Measurements from ENCODE around the gene GNA15. TPM values are rescaled to one million over a fixed set of nuclear protein-coding genes. Genes with fewer than 3 reads are reported as not detected.
"Not testable (repeated sequence)": the region's sequence is repeated elsewhere in the genome, so short reads cannot be mapped to it uniquely, and the experiment has no call there.

GNA15 gene
- total RNA-seq, 3 donors from 2014 or later: 1.9 to 6.2 (median 4.3) TPM

- TF ChIP-seq, protein P1, sequence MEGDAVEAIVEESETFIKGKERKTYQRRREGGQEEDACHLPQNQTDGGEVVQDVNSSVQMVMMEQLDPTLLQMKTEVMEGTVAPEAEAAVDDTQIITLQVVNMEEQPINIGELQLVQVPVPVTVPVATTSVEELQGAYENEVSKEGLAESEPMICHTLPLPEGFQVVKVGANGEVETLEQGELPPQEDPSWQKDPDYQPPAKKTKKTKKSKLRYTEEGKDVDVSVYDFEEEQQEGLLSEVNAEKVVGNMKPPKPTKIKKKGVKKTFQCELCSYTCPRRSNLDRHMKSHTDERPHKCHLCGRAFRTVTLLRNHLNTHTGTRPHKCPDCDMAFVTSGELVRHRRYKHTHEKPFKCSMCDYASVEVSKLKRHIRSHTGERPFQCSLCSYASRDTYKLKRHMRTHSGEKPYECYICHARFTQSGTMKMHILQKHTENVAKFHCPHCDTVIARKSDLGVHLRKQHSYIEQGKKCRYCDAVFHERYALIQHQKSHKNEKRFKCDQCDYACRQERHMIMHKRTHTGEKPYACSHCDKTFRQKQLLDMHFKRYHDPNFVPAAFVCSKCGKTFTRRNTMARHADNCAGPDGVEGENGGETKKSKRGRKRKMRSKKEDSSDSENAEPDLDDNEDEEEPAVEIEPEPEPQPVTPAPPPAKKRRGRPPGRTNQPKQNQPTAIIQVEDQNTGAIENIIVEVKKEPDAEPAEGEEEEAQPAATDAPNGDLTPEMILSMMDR (IDR thresholded peaks at IDR 0.05): no peak
- H3K4me1 ChIP-seq (ENCODE audit: low read depth): peaks cover 40% of the 10 kb centered on the region
- ATAC-seq: no peak
- DNase-seq: no peak
- H3K9me3 ChIP-seq: no peaks in the 10 kb centered on the region
- H3K36me3 ChIP-seq (ENCODE audit: low read depth): no peaks in the 10 kb centered on the region
- intact Hi-C loops (cut with DNase I, micrococcal nuclease): no loop called here
- H3K4me3 ChIP-seq: no peak overlapping the region
Measured at GRCh38 chr19:3190921-3191805, 55.3 kb downstream of the GNA15 start.

DNA sequence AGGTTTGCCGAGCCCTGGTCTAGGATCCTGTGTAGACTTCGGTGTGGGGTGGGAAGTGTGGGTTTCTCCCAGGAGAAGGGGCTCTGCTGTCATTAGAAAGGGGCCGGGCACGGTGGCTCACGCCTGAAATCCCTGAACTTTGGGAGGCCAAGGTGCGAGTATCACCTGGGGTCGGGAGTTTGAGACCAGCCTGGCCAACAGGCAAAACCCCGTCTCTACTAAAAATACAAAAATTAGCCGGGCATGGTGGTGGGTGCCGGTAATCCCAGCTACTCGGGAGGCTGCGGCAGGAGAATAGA, 55.9 kb downstream of the GNA15 start:
- DNase-seq; H3K36me3 ChIP-seq (ENCODE audit: low read depth); H3K4me3 ChIP-seq; H3K9me3 ChIP-seq; intact Hi-C loops (cut with DNase I, micrococcal nuclease); ATAC-seq: not testable (repeated sequence)
- peaks cover 35% of the 10 kb centered on the region for H3K4me1 ChIP-seq (ENCODE audit: low read depth)

- H3K4me1 ChIP-seq (ENCODE audit: low read depth): peaks cover 30% of the 10 kb centered on the region
- H3K36me3 ChIP-seq (ENCODE audit: low read depth): no peaks in the 10 kb centered on the region
- H3K9me3 ChIP-seq: no peaks in the 10 kb centered on the region
- ATAC-seq: no peak
- no peak overlapping the region for H3K4me3 ChIP-seq
- intact Hi-C loops (cut with DNase I, micrococcal nuclease): no loop called here
- TF ChIP-seq, protein P1 (IDR thresholded peaks at IDR 0.05): no peak
- no peak for DNase-seq
Measured at GRCh38 chr19:3192228-3192635, 56.4 kb downstream of the GNA15 start.

GRCh38 chr19:3192684-3193083, 56.9 kb downstream of the GNA15 start:
- intact Hi-C loops (cut with DNase I, micrococcal nuclease): no loop called here
- Histone ChIP-seq H3K36me3 (ENCODE audit: low read depth) (no peaks in the 10 kb centered on the region), H3K4me3 (no peak overlapping the region), H3K4me1 (ENCODE audit: low read depth) (peaks cover 26% of the 10 kb centered on the region), H3K9me3 (no peaks in the 10 kb centered on the region)
- ATAC-seq (no peak), DNase-seq (no peak)
- TF ChIP-seq, protein P1 (IDR thresholded peaks at IDR 0.05): no peak

DNA sequence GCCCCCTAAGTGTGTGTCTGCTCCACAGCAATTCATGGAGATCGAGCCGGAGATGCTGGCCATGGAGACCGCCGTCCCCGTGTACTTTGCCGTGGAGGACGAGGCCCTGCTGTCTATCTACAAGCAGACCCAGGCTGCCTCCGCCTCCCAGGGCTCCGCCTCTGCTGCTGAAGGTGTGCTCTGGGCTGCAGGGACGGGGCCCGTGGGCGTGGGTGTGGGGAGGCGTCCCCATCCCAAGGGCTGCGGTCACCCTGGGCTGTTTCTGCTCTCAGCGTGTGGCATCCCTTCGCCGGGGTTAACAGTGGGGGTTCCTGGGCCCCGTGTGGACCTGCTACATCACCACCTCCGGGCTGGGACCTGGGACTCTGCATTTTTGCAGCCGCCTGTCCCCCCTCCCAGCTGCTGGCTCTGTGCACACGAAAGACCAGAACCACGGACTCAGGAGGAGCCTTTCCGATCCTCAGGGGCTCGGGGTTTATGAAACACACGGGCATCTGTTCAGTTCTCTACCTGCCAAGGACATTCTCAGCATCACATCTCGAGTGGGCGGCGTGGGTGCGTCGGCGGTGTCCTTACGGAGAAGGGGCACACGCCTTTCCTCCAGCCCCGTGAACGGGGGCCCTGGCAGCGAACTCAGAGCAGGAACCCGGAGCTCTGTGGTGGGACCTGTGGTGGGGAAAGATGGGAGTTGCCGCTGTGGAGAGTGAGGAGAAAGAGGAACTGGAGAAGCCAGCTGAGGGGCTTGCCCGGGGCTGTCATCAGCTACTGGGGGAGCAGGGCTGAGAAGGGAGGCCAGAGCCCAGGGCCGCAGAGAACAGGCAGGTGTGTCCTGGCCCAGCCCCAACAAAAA, 57.6 kb downstream of the GNA15 start:
- H3K36me3 ChIP-seq (ENCODE audit: low read depth): no peaks in the 10 kb centered on the region
- H3K4me3 ChIP-seq: no peak overlapping the region
- DNase-seq (no peak), ATAC-seq (no peak)
- TF ChIP-seq, protein P1 (IDR thresholded peaks at IDR 0.05): no peak
- intact Hi-C loops (cut with DNase I, micrococcal nuclease): no loop called here
- no peaks in the 10 kb centered on the region for H3K9me3 ChIP-seq
- H3K4me1 ChIP-seq (ENCODE audit: low read depth): peaks cover 18% of the 10 kb centered on the region
